HepG2 (cell line): ENCODE results near the gene LMAN1L. TPM values are rescaled to one million over a fixed set of nuclear protein-coding genes. Genes with fewer than 3 reads are reported as not detected.
A peak's percentile ranks its signal among the peaks of the same experiment; 100 is the strongest.

ENCODE experiments used
- ATF1 ChIP-seq: IDR thresholded peaks from 2 replicates; pipeline ENCODE4 v1.6.1; 2016; ENCODE audit warnings: mild to moderate bottlenecking, control low read depth
- ATM ChIP-seq: fragments of 450-650 bp; IDR thresholded peaks from 2 replicates; pipeline ENCODE4 v1.7.1; 2017; ENCODE audit warnings: mild to moderate bottlenecking, borderline replicate concordance
- CCDC6 ChIP-seq: sonication (generic); formaldehyde crosslinking; IDR thresholded peaks from 2 replicates; pipeline ENCODE4 v1.8.1; 2022; ENCODE audit warnings: mild to moderate bottlenecking, missing genetic modification reagents, moderate library complexity
- IRX3 ChIP-seq: sonication (generic); formaldehyde crosslinking; IDR thresholded peaks from 2 replicates; pipeline ENCODE4 v1.8.1; 2023; ENCODE audit warnings: mild to moderate bottlenecking, low read depth, missing genetic modification reagents, borderline replicate concordance
- KDM2A ChIP-seq: sonication (generic); formaldehyde crosslinking; IDR thresholded peaks from 2 replicates; pipeline ENCODE4 v1.4.0; 2020; ENCODE audit warnings: low read depth, missing genetic modification reagents, borderline replicate concordance
- NBN ChIP-seq: fragments of 450-650 bp; conservative IDR thresholded peaks from 2 replicates; pipeline ENCODE4 v1.6.1; 2017
- RBM22 ChIP-seq: fragments of 200-400 bp; formaldehyde crosslinking; optimal IDR thresholded peaks from 2 replicates; pipeline ENCODE3; 2017; ENCODE audit warnings: mild to moderate bottlenecking, low read length, moderate library complexity
- SALL1 ChIP-seq: sonication (generic); formaldehyde crosslinking; IDR thresholded peaks from 2 replicates; pipeline ENCODE4 v1.8.0; 2022; ENCODE audit warnings: mild to moderate bottlenecking, missing genetic modification reagents
- TCF7 ChIP-seq: sonication (generic); IDR thresholded peaks from 2 replicates; pipeline ENCODE4 v1.6.1; 2016; ENCODE audit warnings: antibody characterized with exemption, low read depth
- YEATS4 ChIP-seq: sonication (generic); formaldehyde crosslinking; IDR thresholded peaks from 2 replicates; pipeline ENCODE4 v1.4.0; 2020; ENCODE audit warnings: missing genetic modification reagents, borderline replicate concordance
- ZFP90 ChIP-seq: sonication (generic); formaldehyde crosslinking; IDR thresholded peaks from 2 replicates; pipeline ENCODE4 v1.8.0; 2022; ENCODE audit warnings: missing genetic modification reagents, mild to moderate bottlenecking, inconsistent platforms, borderline replicate concordance
- ZNF101 ChIP-seq: sonication (generic); formaldehyde crosslinking; IDR thresholded peaks from 2 replicates; pipeline ENCODE4 v1.4.0; 2020; ENCODE audit warnings: mild to moderate bottlenecking, low read depth, missing genetic modification reagents, borderline replicate concordance
- ZNF230 ChIP-seq: sonication (generic); formaldehyde crosslinking; IDR thresholded peaks from 2 replicates; pipeline ENCODE4 v1.4.0; 2020; ENCODE audit warnings: mild to moderate bottlenecking, missing genetic modification reagents
- ZNF329 ChIP-seq: sonication (generic); formaldehyde crosslinking; IDR thresholded peaks from 2 replicates; pipeline ENCODE4 v1.9.0; 2021; ENCODE audit warnings: low read depth, mild to moderate bottlenecking, missing genetic modification reagents
- ZNF331 ChIP-seq: sonication (generic); formaldehyde crosslinking; IDR thresholded peaks from 2 replicates; pipeline ENCODE4 v1.4.0; 2020; ENCODE audit warnings: missing genetic modification reagents
- ZNF430 ChIP-seq: sonication (generic); formaldehyde crosslinking; IDR thresholded peaks from 2 replicates; pipeline ENCODE4 v1.9.0; 2021; ENCODE audit warnings: mild to moderate bottlenecking, missing genetic modification reagents
- ZNF777 ChIP-seq: sonication (generic); formaldehyde crosslinking; IDR thresholded peaks from 2 replicates; pipeline ENCODE4 v1.4.0; 2020; ENCODE audit warnings: missing genetic modification reagents
- ZNF780A ChIP-seq: sonication (generic); formaldehyde crosslinking; IDR thresholded peaks from 2 replicates; pipeline ENCODE4 v1.8.0; 2022; ENCODE audit warnings: mild to moderate bottlenecking, missing genetic modification reagents, moderate library complexity
- ZNF878 ChIP-seq: sonication (generic); formaldehyde crosslinking; IDR thresholded peaks from 2 replicates; pipeline ENCODE4 v1.8.1; 2023; ENCODE audit warnings: mild to moderate bottlenecking, missing genetic modification reagents, moderate library complexity
- polyA plus RNA-seq, 8 experiments: library from polyadenylated mRNA; depleted of rRNA in 3 of 8; stranded (reverse) in 7 of 8; unstranded in 1 of 8; fragments of >200 nt; fragmentation: Illumina TruSeq in 4 of 8; extraction: Trizol in 4 of 8; gene quantifications; 2 replicates each; pipeline versions ENCODE4 v1.2.1 to v1.2.3, GENCODE V29; 2011 to 2016; ENCODE audit warnings: low read depth in 4 of 8, missing spikeins in 1 of 8, mixed read lengths in 1 of 8; ENCODE audit not compliant: insufficient read depth in 1 of 8
- total RNA-seq, 5 experiments: library from RNA; depleted of rRNA; stranded (reverse); fragments of >200 nt; fragmentation: Illumina TruSeq; extraction: Trizol; gene quantifications; 2 replicates each; pipeline ENCODE4 v1.2.3, GENCODE V29; 2016; ENCODE audit warnings: low read depth in 1 of 5
- TF ChIP-seq, protein P1 (sequence below): sonication (generic); formaldehyde crosslinking; IDR thresholded peaks from 2 replicates; pipeline ENCODE4 v1.4.0; 2020; ENCODE audit warnings: missing genetic modification reagents
- TF ChIP-seq, protein P2 (sequence below): sonication (generic); formaldehyde crosslinking; IDR thresholded peaks from 2 replicates; pipeline ENCODE4 v1.4.0; 2020; ENCODE audit warnings: missing genetic modification reagents, mild to moderate bottlenecking, borderline replicate concordance
- TF ChIP-seq, protein P3 (sequence below): sonication (generic); formaldehyde crosslinking; IDR thresholded peaks from 2 replicates; pipeline ENCODE4 v1.5.0; 2020; ENCODE audit warnings: missing genetic modification reagents

The LMAN1L gene
- total and polyA plus RNA-seq, 2 of the 13 experiments (the other 11 are each of a cell fraction or from before 2014, with no cell fraction given) = not detected

DNA sequence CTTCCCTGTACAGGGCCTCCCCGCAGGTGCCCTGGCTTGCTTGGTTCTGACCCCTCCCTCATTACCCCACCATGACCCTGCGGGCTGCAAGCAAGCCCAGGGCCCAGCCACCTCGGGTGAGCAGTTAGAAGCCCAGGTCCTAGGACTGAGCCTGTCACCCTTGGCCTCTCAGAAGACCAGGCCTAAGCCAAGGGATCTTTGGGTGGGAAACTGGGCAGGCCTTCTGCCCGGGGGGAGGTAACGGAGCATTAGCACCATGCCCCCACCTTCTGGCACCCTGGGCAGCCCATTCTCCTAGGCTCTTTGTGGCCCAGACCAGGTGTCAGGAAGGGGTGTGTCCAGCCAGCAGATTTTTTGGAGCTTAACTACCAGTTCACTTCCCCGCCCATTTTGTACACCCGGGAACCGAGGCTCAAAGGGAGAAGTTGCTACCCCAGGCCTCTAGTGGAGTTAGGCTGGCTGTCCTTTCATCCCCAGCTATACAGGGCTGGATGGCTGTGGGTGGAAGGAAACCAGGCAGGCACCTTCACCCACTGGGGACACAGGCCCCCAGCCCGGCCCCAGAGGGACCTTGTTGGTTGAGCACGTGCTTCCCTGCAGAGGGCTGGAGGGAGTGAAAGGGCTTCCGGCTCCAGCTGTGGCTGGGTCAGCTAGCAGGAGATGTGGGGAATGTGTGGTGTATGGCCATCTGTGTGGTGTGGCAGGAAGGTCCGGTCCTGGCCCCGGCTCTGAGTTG is 29.4 kb upstream of the LMAN1L start (continued):
- TF ChIP-seq, protein P1, sequence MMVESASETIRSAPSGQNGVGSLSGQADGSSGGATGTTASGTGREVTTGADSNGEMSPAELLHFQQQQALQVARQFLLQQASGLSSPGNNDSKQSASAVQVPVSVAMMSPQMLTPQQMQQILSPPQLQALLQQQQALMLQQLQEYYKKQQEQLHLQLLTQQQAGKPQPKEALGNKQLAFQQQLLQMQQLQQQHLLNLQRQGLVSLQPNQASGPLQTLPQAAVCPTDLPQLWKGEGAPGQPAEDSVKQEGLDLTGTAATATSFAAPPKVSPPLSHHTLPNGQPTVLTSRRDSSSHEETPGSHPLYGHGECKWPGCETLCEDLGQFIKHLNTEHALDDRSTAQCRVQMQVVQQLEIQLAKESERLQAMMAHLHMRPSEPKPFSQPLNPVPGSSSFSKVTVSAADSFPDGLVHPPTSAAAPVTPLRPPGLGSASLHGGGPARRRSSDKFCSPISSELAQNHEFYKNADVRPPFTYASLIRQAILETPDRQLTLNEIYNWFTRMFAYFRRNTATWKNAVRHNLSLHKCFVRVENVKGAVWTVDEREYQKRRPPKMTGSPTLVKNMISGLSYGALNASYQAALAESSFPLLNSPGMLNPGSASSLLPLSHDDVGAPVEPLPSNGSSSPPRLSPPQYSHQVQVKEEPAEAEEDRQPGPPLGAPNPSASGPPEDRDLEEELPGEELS (CRISPR knock-in tag) = 0 out of 2 replicates have a peak, but pooled peaks have one; percentile 10
- no peak for TF ChIP-seq ZNF101 (CRISPR knock-in tag)
- TF ChIP-seq ATF1 (CRISPR knock-in tag) = no peak
- TF ChIP-seq, protein P2, sequence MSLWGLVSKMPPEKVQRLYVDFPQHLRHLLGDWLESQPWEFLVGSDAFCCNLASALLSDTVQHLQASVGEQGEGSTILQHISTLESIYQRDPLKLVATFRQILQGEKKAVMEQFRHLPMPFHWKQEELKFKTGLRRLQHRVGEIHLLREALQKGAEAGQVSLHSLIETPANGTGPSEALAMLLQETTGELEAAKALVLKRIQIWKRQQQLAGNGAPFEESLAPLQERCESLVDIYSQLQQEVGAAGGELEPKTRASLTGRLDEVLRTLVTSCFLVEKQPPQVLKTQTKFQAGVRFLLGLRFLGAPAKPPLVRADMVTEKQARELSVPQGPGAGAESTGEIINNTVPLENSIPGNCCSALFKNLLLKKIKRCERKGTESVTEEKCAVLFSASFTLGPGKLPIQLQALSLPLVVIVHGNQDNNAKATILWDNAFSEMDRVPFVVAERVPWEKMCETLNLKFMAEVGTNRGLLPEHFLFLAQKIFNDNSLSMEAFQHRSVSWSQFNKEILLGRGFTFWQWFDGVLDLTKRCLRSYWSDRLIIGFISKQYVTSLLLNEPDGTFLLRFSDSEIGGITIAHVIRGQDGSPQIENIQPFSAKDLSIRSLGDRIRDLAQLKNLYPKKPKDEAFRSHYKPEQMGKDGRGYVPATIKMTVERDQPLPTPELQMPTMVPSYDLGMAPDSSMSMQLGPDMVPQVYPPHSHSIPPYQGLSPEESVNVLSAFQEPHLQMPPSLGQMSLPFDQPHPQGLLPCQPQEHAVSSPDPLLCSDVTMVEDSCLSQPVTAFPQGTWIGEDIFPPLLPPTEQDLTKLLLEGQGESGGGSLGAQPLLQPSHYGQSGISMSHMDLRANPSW (CRISPR knock-in tag) = no peak
- TF ChIP-seq ZNF878 (CRISPR knock-in tag) = peak; percentile 85; the same call in 1 of the 2 replicates
- TF ChIP-seq ATM = no peak
- peak; percentile 45; the same call in 1 of the 2 replicates for TF ChIP-seq YEATS4 (CRISPR knock-in tag)
- TF ChIP-seq RBM22 = no peak
- TF ChIP-seq ZNF780A (CRISPR knock-in tag) = no peak
- no peak for TF ChIP-seq TCF7
- TF ChIP-seq ZFP90 (CRISPR knock-in tag) = no peak
- TF ChIP-seq, protein P3, sequence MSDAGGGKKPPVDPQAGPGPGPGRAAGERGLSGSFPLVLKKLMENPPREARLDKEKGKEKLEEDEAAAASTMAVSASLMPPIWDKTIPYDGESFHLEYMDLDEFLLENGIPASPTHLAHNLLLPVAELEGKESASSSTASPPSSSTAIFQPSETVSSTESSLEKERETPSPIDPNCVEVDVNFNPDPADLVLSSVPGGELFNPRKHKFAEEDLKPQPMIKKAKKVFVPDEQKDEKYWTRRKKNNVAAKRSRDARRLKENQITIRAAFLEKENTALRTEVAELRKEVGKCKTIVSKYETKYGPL (CRISPR knock-in tag) = no peak
- 0 out of 2 replicates have a peak, but pooled peaks have one; percentile 59 for TF ChIP-seq ZNF329 (CRISPR knock-in tag)
- TF ChIP-seq ZNF777 (CRISPR knock-in tag) = 0 out of 2 replicates have a peak, but pooled peaks have one; percentile 3
- TF ChIP-seq ZNF230 (CRISPR knock-in tag) = no peak
- TF ChIP-seq KDM2A (CRISPR knock-in tag) = peak; percentile 52; the same call in 1 of the 2 replicates
- no peak for TF ChIP-seq CCDC6 (CRISPR knock-in tag)
- TF ChIP-seq ZNF430 (CRISPR knock-in tag) = no peak
- 0 out of 2 replicates have a peak, but pooled peaks have one; percentile 34 for TF ChIP-seq ZNF331 (CRISPR knock-in tag)
- peak; percentile 36; the same call in 1 of the 2 replicates for TF ChIP-seq SALL1 (CRISPR knock-in tag)
- no peak for TF ChIP-seq IRX3
- TF ChIP-seq NBN = no peak
